SK-N-SH treated with all-trans-retinoic acid at 6 μM for 48 hours (cell line): Measurements from ENCODE around the gene SIK1.

Experiments used
- ARNTL ChIP-seq: fragments of 450-650 bp; formaldehyde crosslinking; IDR thresholded peaks from 2 replicates; pipeline ENCODE4 v1.5.0; 2020; ENCODE audit warnings: low read depth, mild to moderate bottlenecking, moderate library complexity, borderline replicate concordance
- GLIS3 ChIP-seq: fragments of 250-450 bp; sonication (Bioruptor Pico); IDR thresholded peaks from 2 replicates; pipeline ENCODE4 v1.5.0; 2020; ENCODE audit warnings: mild to moderate bottlenecking, moderate library complexity
- OSR1 ChIP-seq: fragments of 250-450 bp; sonication (Bioruptor Pico); IDR thresholded peaks from 2 replicates; pipeline ENCODE4 v1.8.0; 2022; ENCODE audit warnings: moderate library complexity, mild to moderate bottlenecking, inconsistent platforms
- PPARA ChIP-seq: fragments of 250-450 bp; sonication (Bioruptor Pico); IDR thresholded peaks from 2 replicates; pipeline ENCODE4 v1.5.0; 2020; ENCODE audit warnings: mild to moderate bottlenecking, borderline replicate concordance
- RARB ChIP-seq: fragments of 250-450 bp; sonication (Bioruptor Pico); IDR thresholded peaks from 2 replicates; pipeline ENCODE4 v1.8.0; 2021; ENCODE audit warnings: mild to moderate bottlenecking, moderate library complexity
- TCF4 ChIP-seq: fragments of 250-450 bp; sonication (Bioruptor Pico); IDR thresholded peaks from 2 replicates; pipeline ENCODE4 v1.8.0; 2021; ENCODE audit warnings: mild to moderate bottlenecking, moderate library complexity, borderline replicate concordance
- ZC3H10 ChIP-seq: fragments of 250-450 bp; sonication (Bioruptor Pico); IDR thresholded peaks from 2 replicates; pipeline ENCODE4 v1.5.1; 2021; ENCODE audit warnings: mild to moderate bottlenecking, moderate library complexity
- ZFP3 ChIP-seq: fragments of 250-450 bp; sonication (Bioruptor Pico); IDR thresholded peaks from 2 replicates; pipeline ENCODE4 v1.5.0; 2020; ENCODE audit warnings: mild to moderate bottlenecking, moderate library complexity
- TF ChIP-seq, protein P1 (sequence below): fragments of 250-450 bp; sonication (Bioruptor Pico); IDR thresholded peaks from 2 replicates; pipeline ENCODE4 v1.5.1; 2021; ENCODE audit warnings: mild to moderate bottlenecking, moderate library complexity
- TF ChIP-seq, protein P2 (sequence below): fragments of 250-450 bp; sonication (Bioruptor Pico); IDR thresholded peaks from 2 replicates; pipeline ENCODE4 v1.5.0; 2020; ENCODE audit warnings: mild to moderate bottlenecking, moderate library complexity
- TF ChIP-seq, protein P3 (sequence below): fragments of 250-450 bp; sonication (Bioruptor Pico); IDR thresholded peaks from 2 replicates; pipeline ENCODE4 v1.8.0; 2020; ENCODE audit warnings: mild to moderate bottlenecking, moderate library complexity, borderline replicate concordance
- TF ChIP-seq, protein P4 (sequence below): fragments of 250-450 bp; sonication (Bioruptor Pico); IDR thresholded peaks from 2 replicates; pipeline ENCODE4 v1.5.1; 2020; ENCODE audit warnings: low read depth, mild to moderate bottlenecking, moderate library complexity

DNA sequence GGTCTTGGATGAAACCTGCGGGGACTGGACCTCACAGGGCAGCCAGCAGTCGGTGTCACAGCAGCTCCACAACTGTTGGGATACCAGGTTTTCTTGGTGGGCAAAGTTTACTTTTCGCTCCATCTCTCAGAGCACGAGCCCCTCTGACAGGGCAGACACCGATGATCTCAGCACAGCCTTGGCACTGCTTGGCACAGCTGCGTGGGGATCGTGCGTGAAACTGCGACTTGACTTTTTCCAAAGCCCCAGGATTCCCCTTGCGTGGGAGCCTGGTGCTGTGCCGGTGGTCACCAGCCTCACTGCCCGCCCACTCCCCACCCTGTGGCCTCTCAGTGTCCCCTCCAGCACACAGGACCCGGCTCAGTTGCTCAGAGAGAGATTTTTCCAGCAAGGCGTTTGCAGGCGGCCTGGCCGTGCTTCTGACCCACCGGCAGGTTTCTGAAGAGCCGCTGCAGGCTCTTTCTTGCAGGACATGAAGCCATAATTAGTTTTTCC lies 57.3 kb downstream of the SIK1 start:
- TF ChIP-seq OSR1 (CRISPR knock-in tag) (no peak), ZFP3 (CRISPR knock-in tag) (no peak), ARNTL (no peak), GLIS3 (CRISPR knock-in tag) (no peak), RARB (CRISPR knock-in tag) (no peak), TCF4 (CRISPR knock-in tag) (no peak), ZC3H10 (CRISPR knock-in tag) (no peak), PPARA (no peak)
- TF ChIP-seq, protein P1, sequence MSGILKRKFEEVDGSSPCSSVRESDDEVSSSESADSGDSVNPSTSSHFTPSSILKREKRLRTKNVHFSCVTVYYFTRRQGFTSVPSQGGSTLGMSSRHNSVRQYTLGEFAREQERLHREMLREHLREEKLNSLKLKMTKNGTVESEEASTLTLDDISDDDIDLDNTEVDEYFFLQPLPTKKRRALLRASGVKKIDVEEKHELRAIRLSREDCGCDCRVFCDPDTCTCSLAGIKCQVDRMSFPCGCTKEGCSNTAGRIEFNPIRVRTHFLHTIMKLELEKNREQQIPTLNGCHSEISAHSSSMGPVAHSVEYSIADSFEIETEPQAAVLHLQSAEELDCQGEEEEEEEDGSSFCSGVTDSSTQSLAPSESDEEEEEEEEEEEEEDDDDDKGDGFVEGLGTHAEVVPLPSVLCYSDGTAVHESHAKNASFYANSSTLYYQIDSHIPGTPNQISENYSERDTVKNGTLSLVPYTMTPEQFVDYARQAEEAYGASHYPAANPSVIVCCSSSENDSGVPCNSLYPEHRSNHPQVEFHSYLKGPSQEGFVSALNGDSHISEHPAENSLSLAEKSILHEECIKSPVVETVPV = no peak
- TF ChIP-seq, protein P2, sequence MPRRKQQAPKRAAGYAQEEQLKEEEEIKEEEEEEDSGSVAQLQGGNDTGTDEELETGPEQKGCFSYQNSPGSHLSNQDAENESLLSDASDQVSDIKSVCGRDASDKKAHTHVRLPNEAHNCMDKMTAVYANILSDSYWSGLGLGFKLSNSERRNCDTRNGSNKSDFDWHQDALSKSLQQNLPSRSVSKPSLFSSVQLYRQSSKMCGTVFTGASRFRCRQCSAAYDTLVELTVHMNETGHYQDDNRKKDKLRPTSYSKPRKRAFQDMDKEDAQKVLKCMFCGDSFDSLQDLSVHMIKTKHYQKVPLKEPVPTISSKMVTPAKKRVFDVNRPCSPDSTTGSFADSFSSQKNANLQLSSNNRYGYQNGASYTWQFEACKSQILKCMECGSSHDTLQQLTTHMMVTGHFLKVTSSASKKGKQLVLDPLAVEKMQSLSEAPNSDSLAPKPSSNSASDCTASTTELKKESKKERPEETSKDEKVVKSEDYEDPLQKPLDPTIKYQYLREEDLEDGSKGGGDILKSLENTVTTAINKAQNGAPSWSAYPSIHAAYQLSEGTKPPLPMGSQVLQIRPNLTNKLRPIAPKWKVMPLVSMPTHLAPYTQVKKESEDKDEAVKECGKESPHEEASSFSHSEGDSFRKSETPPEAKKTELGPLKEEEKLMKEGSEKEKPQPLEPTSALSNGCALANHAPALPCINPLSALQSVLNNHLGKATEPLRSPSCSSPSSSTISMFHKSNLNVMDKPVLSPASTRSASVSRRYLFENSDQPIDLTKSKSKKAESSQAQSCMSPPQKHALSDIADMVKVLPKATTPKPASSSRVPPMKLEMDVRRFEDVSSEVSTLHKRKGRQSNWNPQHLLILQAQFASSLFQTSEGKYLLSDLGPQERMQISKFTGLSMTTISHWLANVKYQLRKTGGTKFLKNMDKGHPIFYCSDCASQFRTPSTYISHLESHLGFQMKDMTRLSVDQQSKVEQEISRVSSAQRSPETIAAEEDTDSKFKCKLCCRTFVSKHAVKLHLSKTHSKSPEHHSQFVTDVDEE (CRISPR knock-in tag) = no peak
- TF ChIP-seq, protein P3, sequence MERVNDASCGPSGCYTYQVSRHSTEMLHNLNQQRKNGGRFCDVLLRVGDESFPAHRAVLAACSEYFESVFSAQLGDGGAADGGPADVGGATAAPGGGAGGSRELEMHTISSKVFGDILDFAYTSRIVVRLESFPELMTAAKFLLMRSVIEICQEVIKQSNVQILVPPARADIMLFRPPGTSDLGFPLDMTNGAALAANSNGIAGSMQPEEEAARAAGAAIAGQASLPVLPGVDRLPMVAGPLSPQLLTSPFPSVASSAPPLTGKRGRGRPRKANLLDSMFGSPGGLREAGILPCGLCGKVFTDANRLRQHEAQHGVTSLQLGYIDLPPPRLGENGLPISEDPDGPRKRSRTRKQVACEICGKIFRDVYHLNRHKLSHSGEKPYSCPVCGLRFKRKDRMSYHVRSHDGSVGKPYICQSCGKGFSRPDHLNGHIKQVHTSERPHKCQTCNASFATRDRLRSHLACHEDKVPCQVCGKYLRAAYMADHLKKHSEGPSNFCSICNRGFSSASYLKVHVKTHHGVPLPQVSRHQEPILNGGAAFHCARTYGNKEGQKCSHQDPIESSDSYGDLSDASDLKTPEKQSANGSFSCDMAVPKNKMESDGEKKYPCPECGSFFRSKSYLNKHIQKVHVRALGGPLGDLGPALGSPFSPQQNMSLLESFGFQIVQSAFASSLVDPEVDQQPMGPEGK (CRISPR knock-in tag) = no peak
- TF ChIP-seq, protein P4, sequence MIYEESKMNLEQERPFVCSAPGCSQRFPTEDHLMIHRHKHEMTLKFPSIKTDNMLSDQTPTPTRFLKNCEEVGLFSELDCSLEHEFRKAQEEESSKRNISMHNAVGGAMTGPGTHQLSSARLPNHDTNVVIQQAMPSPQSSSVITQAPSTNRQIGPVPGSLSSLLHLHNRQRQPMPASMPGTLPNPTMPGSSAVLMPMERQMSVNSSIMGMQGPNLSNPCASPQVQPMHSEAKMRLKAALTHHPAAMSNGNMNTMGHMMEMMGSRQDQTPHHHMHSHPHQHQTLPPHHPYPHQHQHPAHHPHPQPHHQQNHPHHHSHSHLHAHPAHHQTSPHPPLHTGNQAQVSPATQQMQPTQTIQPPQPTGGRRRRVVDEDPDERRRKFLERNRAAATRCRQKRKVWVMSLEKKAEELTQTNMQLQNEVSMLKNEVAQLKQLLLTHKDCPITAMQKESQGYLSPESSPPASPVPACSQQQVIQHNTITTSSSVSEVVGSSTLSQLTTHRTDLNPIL (CRISPR knock-in tag) = no peak
